Keratinocyte (primary cell): Measurements from ENCODE around the gene DUS4L. TPM values are rescaled to one million over a fixed set of nuclear protein-coding genes. Genes with fewer than 3 reads are reported as not detected.
A peak's percentile ranks its signal among the peaks of the same experiment; 100 is the strongest.

ENCODE experiments used
- DNase-seq: peaks from one replicate; pipeline ENCODE4 v3.0.0-alpha.2; 2011; ENCODE audit warnings: low read depth, missing footprints, low spot score
- FAIRE-seq: peaks from 2 replicates; lab custom pipeline; 2011; peaks lifted over from hg19 to GRCh38; lab: Jason Lieb, UNC
- H2AFZ ChIP-seq: 2 replicates; pipeline ENCODE4 v1.6.0; 2012; ENCODE audit warnings: low read length, control low read depth, inconsistent platforms; ENCODE audit not compliant: control insufficient read depth
- H3K27ac ChIP-seq: 2 replicates; pipeline ENCODE4 v1.5.1; 2011; ENCODE audit warnings: low read length; ENCODE audit not compliant: control insufficient read depth, insufficient read depth
- H3K27me3 ChIP-seq: 3 replicates; pipeline ENCODE4 v1.6.0; 2011; ENCODE audit warnings: low read length; ENCODE audit not compliant: control insufficient read depth, insufficient read depth; ENCODE audit errors: extremely low read depth
- H3K36me3 ChIP-seq, 2 experiments: 2 replicates in 1 of 2; 3 replicates in 1 of 2; pipeline ENCODE4 v1.5.1; 2011; ENCODE audit warnings: low read length in 2 of 2, mild to moderate bottlenecking in 1 of 2; ENCODE audit not compliant: control insufficient read depth in 2 of 2, insufficient read depth in 2 of 2; ENCODE audit errors: extremely low read depth in 1 of 2
- H3K4me1 ChIP-seq: 3 replicates; pipeline ENCODE4 v1.5.1; 2011; ENCODE audit warnings: low read length; ENCODE audit not compliant: control insufficient read depth, insufficient read depth; ENCODE audit errors: extremely low read depth
- H3K4me2 ChIP-seq: 3 replicates; pipeline ENCODE4 v1.6.0; 2011; ENCODE audit warnings: low read depth, low read length; ENCODE audit not compliant: control insufficient read depth, insufficient read depth; ENCODE audit errors: extremely low read depth
- H3K4me3 ChIP-seq, 3 experiments: fragments of 200-600 bp in 1 of 3; sonication (generic) in 1 of 3; 2 replicates in 2 of 3; 3 replicates in 1 of 3; pipeline ENCODE4 v1.5.1; 2011 to 2016; ENCODE audit warnings: low read length in 3 of 3, mild to moderate bottlenecking in 3 of 3, control low read depth in 2 of 3, inconsistent platforms in 1 of 3, low read depth in 1 of 3, mixed read lengths in 1 of 3, mixed run types in 1 of 3, moderate library complexity in 1 of 3; ENCODE audit not compliant: control insufficient read depth in 2 of 3, insufficient read depth in 2 of 3; ENCODE audit errors: extremely low read depth in 1 of 3
- H3K79me2 ChIP-seq: 2 replicates; pipeline ENCODE4 v1.6.0; 2012; ENCODE audit warnings: low read length; ENCODE audit not compliant: control insufficient read depth, insufficient read depth
- H3K9ac ChIP-seq: 3 replicates; pipeline ENCODE4 v1.6.0; 2011; ENCODE audit warnings: low read length; ENCODE audit not compliant: control insufficient read depth, insufficient read depth; ENCODE audit errors: extremely low read depth
- H3K9me1 ChIP-seq: 3 replicates; pipeline ENCODE4 v1.6.0; 2011; ENCODE audit warnings: low read length; ENCODE audit not compliant: control insufficient read depth, insufficient read depth; ENCODE audit errors: extremely low read depth
- H3K9me3 ChIP-seq: 2 replicates; pipeline ENCODE4 v1.5.1; 2012; ENCODE audit warnings: low read depth, low read length; ENCODE audit not compliant: control insufficient read depth
- H4K20me1 ChIP-seq: 3 replicates; pipeline ENCODE4 v1.6.0; 2011; ENCODE audit warnings: low read length; ENCODE audit not compliant: control insufficient read depth, insufficient read depth; ENCODE audit errors: extremely low read depth
- CTCF ChIP-seq, 3 experiments: IDR thresholded peaks in 1 of 3; conservative IDR thresholded peaks in 1 of 3; optimal IDR thresholded peaks in 1 of 3; 2 replicates in 2 of 3; 3 replicates in 1 of 3; pipeline versions ENCODE3 to v1.5.1; 2011; ENCODE audit warnings: low read length in 3 of 3, mild to moderate bottlenecking in 3 of 3, moderate library complexity in 2 of 3, control low read depth in 1 of 3, inconsistent platforms in 1 of 3; ENCODE audit not compliant: insufficient read depth in 2 of 3; ENCODE audit errors: extremely low read depth in 1 of 3
- EZH2 ChIP-seq: IDR thresholded peaks from one replicate; pipeline ENCODE4 v1.6.1; 2012; ENCODE audit warnings: inconsistent platforms, mild to moderate bottlenecking, low read length, moderate library complexity
- dilution Hi-C: fragments of 300-500 bp; cut with MboI; formaldehyde crosslinking; loops from one replicate; pipeline ENCODE4 v1.7.0; 2020; ENCODE audit warnings: low sequenced_read_pairs; ENCODE audit not compliant: extremely low pct_ligation_motif_present
- polyA plus RNA-seq, 5 experiments: library from polyadenylated mRNA; depleted of rRNA in 3 of 5; stranded (reverse) in 3 of 5; stranded (forward) in 1 of 5; unstranded in 1 of 5; fragments of >200 nt; gene quantifications; 1 replicate in 1 of 5; 2 replicates in 3 of 5; 3 replicates in 1 of 5; pipeline versions ENCODE4 v1.2.1 to v1.2.3, GENCODE V29; 2011 to 2012; ENCODE audit warnings: missing spikeins in 2 of 5, low read depth in 1 of 5, low replicate concordance in 1 of 5

Gene DUS4L
- polyA plus RNA-seq, 1 donor (not counting 4 experiments of a cell fraction or from before 2014, with no cell fraction given): 11.3 TPM

- Histone ChIP-seq H3K27me3 (no peaks in the 10 kb centered on the region), H4K20me1 (no peaks in the 10 kb centered on the region), H3K9ac (no peak overlapping the region), H3K9me1 (no peaks in the 10 kb centered on the region), H3K9me3 (no peaks in the 10 kb centered on the region), H3K27ac (no peak overlapping the region), H3K36me3 (peaks cover 0 to 7% of the 10 kb centered on the region in 2 experiments), H3K79me2 (peaks cover 31% of the 10 kb centered on the region), H2AFZ (no peak overlapping the region), H3K4me1 (peaks cover 11% of the 10 kb centered on the region), H3K4me2 (no peak overlapping the region), H3K4me3 (no peak overlapping the region)
- FAIRE-seq: no peak
- no peak for TF ChIP-seq CTCF (optimal IDR thresholded peaks at IDR 0.05 in 1 of 3, IDR thresholded peaks at IDR 0.05 in 1 of 3, conservative IDR thresholded peaks at IDR 0.05 in 1 of 3; ENCODE audit: extremely low read depth in 1 of 3, insufficient read depth in 2 of 3, low read length in 3 of 3)
- TF ChIP-seq EZH2: no peak
- dilution Hi-C loops: no loop called here
- no peak for DNase-seq
Observed at GRCh38 chr7:107527196-107527595, 36.6 kb upstream of the DUS4L start.

GRCh38 chr7:107528461-107528860, 35.3 kb upstream of the DUS4L start:
- Histone ChIP-seq H3K36me3 (peaks cover 0 to 7% of the 10 kb centered on the region in 2 experiments), H2AFZ (no peak overlapping the region), H3K79me2 (peaks cover 37% of the 10 kb centered on the region), H4K20me1 (no peaks in the 10 kb centered on the region), H3K9ac (no peak overlapping the region), H3K4me3 (no peak overlapping the region), H3K4me1 (peaks cover 11% of the 10 kb centered on the region), H3K4me2 (no peak overlapping the region), H3K9me1 (no peaks in the 10 kb centered on the region), H3K27ac (no peak overlapping the region), H3K27me3 (no peaks in the 10 kb centered on the region), H3K9me3 (no peaks in the 10 kb centered on the region)
- no peak for TF ChIP-seq CTCF (optimal IDR thresholded peaks at IDR 0.05 in 1 of 3, IDR thresholded peaks at IDR 0.05 in 1 of 3, conservative IDR thresholded peaks at IDR 0.05 in 1 of 3; ENCODE audit: extremely low read depth in 1 of 3, insufficient read depth in 2 of 3, low read length in 3 of 3)
- no peak for TF ChIP-seq EZH2
- FAIRE-seq (peak; percentile 59), DNase-seq (no peak)
- dilution Hi-C loops: no loop called here
